ENCODE data around the gene STRIP2.
"Not testable (repeated sequence)": the region's sequence is repeated elsewhere in the genome, so short reads cannot be mapped to it uniquely, and the experiment has no call there.

Gene STRIP2

GRCh38 chr7:129457101-129457500, 22.9 kb downstream of the STRIP2 start:
- DNase-seq: no peak

GRCh38 chr7:129458171-129458570, 23.9 kb downstream of the STRIP2 start:
- no peak for DNase-seq

- DNase-seq: no peak
Measured at GRCh38 chr7:129461809-129462208, 27.6 kb downstream of the STRIP2 start.

GRCh38 chr7:129462420-129462819, 28.2 kb downstream of the STRIP2 start:
- no peak for DNase-seq

GRCh38 chr7:129464194-129464593, 30.0 kb downstream of the STRIP2 start:
- no peak for DNase-seq

- DNase-seq: no peak
Measured at GRCh38 chr7:129465080-129465479, 30.8 kb downstream of the STRIP2 start.

GRCh38 chr7:129466796-129467195, 32.6 kb downstream of the STRIP2 start:
- no peak for DNase-seq

GRCh38 chr7:129468087-129468486, 33.9 kb downstream of the STRIP2 start:
- peak; percentile 29 for DNase-seq

- DNase-seq: no peak
Measured at GRCh38 chr7:129468547-129468946, 34.3 kb downstream of the STRIP2 start.

GRCh38 chr7:129469930-129470329, 35.7 kb downstream of the STRIP2 start:
- no peak for DNase-seq

GRCh38 chr7:129470411-129470810, 36.2 kb downstream of the STRIP2 start:
- DNase-seq: no peak

- no peak for DNase-seq
Measured at GRCh38 chr7:129471402-129471827, 37.2 kb downstream of the STRIP2 start.

GRCh38 chr7:129475931-129476330, 41.7 kb downstream of the STRIP2 start:
- DNase-seq: not testable (repeated sequence)

- DNase-seq: not testable (repeated sequence)
Measured at GRCh38 chr7:129476398-129476797, 42.2 kb downstream of the STRIP2 start.

- no peak for DNase-seq
Measured at GRCh38 chr7:129479831-129480230, 45.6 kb downstream of the STRIP2 start.

GRCh38 chr7:129480674-129481363, 46.6 kb downstream of the STRIP2 start:
- DNase-seq: peak; percentile 16

GRCh38 chr7:129481376-129481775, 47.1 kb downstream of the STRIP2 start:
- DNase-seq: not testable (repeated sequence)

GRCh38 chr7:129482781-129483180, 48.5 kb downstream of the STRIP2 start:
- DNase-seq: no peak

GRCh38 chr7:129489491-129489890, 55.3 kb downstream of the STRIP2 start:
- DNase-seq: peak; percentile 62

- no peak for DNase-seq
Measured at GRCh38 chr7:129492391-129492790, 58.2 kb downstream of the STRIP2 start.

GRCh38 chr7:129493555-129493954, 59.3 kb downstream of the STRIP2 start:
- DNase-seq: peak; percentile 25

- DNase-seq: peak; percentile 94
Measured at GRCh38 chr7:129494041-129494440, 59.8 kb downstream of the STRIP2 start.

GRCh38 chr7:129495987-129496386, 61.8 kb downstream of the STRIP2 start:
- no peak for DNase-seq

GRCh38 chr7:129496653-129497052, 62.4 kb downstream of the STRIP2 start:
- DNase-seq: no peak

GRCh38 chr7:129497156-129497555, 62.9 kb downstream of the STRIP2 start:
- DNase-seq: no peak
